Lower leg skin (tissue), 3 donors: ENCODE measurements around the gene NOC2L.

Experiments
- POLR2A ChIP-seq, 2 donors: fragments of 450-650 bp; IDR thresholded peaks; one replicate each; pipeline ENCODE4 v1.6.1; 2016 to 2017; ENCODE audit warnings: antibody characterized with exemption in 2 of 2, mild to moderate bottlenecking in 1 of 2, moderate library complexity in 1 of 2
- TF ChIP-seq, protein P1 (sequence below), 3 donors: fragments of 450-650 bp; IDR thresholded peaks; one replicate each; pipeline ENCODE4 v1.5.1; 2016; ENCODE audit warnings: antibody characterized with exemption in 3 of 3, mild to moderate bottlenecking in 3 of 3, moderate library complexity in 2 of 3

GRCh38 chr1:902802-903201 lies 56.3 kb downstream of the NOC2L start:
- TF ChIP-seq, protein P1, sequence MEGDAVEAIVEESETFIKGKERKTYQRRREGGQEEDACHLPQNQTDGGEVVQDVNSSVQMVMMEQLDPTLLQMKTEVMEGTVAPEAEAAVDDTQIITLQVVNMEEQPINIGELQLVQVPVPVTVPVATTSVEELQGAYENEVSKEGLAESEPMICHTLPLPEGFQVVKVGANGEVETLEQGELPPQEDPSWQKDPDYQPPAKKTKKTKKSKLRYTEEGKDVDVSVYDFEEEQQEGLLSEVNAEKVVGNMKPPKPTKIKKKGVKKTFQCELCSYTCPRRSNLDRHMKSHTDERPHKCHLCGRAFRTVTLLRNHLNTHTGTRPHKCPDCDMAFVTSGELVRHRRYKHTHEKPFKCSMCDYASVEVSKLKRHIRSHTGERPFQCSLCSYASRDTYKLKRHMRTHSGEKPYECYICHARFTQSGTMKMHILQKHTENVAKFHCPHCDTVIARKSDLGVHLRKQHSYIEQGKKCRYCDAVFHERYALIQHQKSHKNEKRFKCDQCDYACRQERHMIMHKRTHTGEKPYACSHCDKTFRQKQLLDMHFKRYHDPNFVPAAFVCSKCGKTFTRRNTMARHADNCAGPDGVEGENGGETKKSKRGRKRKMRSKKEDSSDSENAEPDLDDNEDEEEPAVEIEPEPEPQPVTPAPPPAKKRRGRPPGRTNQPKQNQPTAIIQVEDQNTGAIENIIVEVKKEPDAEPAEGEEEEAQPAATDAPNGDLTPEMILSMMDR (IDR thresholded peaks at IDR 0.05) = no peak
- no peak for TF ChIP-seq POLR2A (IDR thresholded peaks at IDR 0.05)
